GM18858 (cell line): ENCODE results near the gene RPL11.
"Not testable (repeated sequence)": the region's sequence is repeated elsewhere in the genome, so short reads cannot be mapped to it uniquely, and the experiment has no call there.

Experiments
- ATAC-seq: cut with Tn5 transposase; IDR thresholded peaks from one replicate; pipeline ENCODE4 v1.9.1; 2021; ENCODE audit not compliant: unreplicated experiment

The RPL11 gene

GRCh38 chr1:23684415-23684814 lies 7.2 kb upstream of the RPL11 start:
- no peak for ATAC-seq

DNA sequence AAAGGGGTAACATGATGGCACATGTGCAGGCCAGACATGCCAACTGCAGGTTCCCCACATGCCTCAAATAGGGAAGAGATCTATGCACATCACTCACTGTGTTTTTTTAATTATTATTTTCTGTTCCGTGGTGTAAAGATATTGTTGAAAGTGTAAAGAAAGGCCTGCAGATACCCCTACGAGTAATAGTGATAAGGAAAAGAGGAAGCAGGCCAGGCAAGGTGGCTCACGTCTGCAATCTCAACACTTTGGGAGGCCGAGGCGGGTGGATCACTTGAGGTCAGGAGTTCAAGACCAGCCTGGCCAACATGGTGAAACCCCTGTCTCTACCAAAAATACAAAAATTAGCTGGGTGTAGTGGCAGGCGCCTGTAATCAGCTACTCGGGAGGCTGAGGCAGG lies 6.4 kb upstream of the RPL11 start:
- not testable (repeated sequence) for ATAC-seq

GRCh38 chr1:23687680-23688079 lies 3.9 kb upstream of the RPL11 start:
- not testable (repeated sequence) for ATAC-seq

DNA sequence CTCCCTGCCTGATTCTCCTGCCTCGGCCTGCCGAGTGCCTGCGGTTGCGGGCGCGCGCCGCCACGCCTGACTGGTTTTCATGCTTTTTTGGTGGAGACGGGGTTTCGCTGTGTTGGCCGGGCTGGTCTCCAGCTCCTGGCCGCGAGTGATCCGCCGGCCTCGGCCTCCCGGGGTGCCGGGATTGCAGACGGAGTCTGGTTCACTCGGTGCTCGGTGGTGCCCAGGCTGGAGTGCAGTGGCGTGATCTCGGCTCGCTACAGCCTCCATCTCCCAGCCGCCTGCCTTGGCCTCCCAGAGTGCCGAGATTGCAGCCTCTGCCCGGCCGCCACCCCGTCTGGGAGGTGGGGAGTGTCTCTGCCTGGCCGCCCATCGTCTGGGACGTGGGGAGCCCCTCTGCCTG lies 3.3 kb upstream of the RPL11 start:
- ATAC-seq: not testable (repeated sequence)

- no peak for ATAC-seq
These were observed 784 bp downstream of the RPL11 start for GRCh38 chr1:23692308-23692871.

- no peak for ATAC-seq
These were observed 2.0 kb downstream of the RPL11 start for GRCh38 chr1:23693599-23693998.

- ATAC-seq: no peak
These were observed 2.8 kb downstream of the RPL11 start for GRCh38 chr1:23694371-23694770.

- no peak for ATAC-seq
These were observed 4.1 kb downstream of the RPL11 start for GRCh38 chr1:23695667-23696066.

GRCh38 chr1:23696335-23696989 lies 4.9 kb downstream of the RPL11 start:
- no peak for ATAC-seq

- no peak for ATAC-seq
These were observed 6.9 kb downstream of the RPL11 start for GRCh38 chr1:23698466-23698865.

DNA sequence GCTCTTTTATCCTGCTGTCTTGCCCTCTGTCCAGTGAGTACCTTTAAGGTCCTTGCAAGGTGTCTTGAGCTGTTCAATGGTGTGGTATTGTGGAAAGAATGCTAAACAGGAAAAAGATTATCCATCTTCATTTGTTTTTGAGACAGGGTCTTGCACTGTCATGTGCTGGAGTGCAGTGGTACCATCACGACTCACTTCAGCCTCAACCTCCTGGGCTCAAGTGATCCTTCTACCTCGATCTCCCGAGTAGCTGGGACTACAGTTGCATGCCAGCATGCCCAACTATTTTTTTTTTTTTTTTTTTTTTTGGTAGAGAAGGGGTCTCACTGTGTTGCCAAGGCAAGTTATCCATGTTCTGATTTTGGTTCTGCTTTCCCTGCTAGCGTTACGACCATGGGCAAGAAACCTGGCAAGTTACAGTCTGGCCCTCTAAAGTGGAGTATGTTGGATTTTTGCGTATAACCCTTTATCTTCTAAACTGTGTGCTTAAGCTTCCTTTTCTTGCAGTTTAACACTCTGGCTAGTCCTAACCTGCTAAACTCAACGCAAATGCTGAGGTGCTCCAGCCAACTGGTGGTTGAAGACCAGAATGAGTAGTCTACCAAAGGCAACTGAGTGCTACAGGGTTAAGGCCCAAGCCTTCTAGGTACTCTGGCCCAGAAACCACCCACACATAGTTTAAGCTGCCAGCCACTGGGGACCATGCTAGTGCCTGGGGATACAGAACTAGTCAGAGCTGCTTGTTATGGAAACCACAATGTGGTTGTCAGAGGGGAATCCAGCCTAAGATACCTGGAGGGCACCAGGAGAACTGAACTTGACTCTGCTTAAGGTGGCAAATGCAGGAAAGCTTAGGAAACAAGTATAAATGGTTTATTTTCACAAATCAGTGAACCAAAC lies 7.9 kb downstream of the RPL11 start:
- ATAC-seq: no peak

GRCh38 chr1:23701310-23701709 lies 9.7 kb downstream of the RPL11 start:
- ATAC-seq: no peak

- ATAC-seq: no peak
These were observed 10.4 kb downstream of the RPL11 start for GRCh38 chr1:23701996-23702395.

DNA sequence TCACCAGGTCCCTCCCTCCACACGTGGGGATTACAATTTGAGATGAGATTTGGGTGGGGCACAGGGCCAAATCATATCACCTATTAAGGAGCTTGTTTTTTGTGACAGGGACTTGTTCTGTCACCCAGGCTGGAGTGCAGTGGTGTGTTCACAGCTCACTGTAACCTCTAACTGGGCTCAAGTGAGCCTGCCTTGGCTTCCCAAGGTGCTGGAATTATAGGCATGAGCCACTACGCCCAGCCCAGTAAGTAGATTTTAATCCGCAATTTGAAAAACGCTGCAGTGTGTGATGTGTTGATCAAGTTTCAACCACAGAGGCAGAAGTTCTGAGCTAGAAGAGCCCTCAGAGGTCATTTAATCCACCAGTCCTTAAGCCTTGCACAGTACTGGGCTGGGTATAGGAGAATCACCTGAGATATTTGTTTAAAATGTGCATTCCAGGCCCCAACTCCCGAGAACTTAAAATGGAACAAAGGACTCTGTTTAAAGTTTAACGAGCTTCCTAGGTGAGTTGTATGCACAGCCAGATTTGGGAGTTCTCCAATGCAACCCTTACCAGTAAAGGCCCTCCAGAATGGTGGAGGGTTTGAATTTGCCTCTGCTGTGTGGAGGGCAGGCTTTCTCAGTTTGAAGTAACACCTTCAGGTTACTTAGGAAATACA lies 13.4 kb downstream of the RPL11 start:
- ATAC-seq: no peak

DNA sequence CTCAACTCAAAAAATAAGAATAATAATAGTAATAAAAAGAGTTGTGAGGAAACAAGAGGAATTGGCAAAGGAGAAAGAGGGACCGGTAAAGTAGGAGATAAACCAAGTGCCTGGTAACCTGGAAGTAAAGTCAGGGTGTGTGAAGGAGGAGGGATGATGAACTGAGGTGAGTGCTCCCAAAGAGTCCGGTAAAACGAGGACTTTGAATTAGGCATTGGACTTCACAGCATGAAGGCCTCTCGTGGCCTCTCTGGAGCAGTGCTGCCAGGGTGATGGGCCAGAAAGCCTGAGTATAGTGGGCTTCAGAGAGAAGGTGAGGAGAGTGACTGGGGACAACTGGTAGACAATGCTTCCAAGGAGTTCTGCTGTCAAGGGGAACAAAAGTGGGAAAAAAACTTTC lies 17.6 kb downstream of the RPL11 start:
- ATAC-seq: no peak

DNA sequence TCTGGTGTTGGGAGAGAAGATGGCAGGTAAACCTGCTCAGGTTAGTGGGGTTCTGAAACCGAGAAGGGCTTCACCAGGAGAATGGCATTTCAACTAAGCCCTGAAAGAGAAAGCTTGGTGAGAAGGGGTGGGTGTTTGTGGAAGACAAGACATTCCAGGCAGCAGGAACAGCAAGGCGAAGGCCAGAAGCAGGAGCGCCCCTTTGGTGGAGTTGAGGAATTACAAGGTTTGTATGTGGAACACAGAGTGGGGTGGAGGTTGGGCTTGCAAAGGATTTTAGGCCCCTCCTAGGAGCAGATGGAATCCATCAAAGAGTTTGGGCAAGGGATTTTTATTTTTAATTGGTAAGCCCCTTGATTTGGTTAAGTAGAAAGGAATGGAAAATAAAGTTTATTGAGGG lies 26.9 kb downstream of the RPL11 start:
- no peak for ATAC-seq

- ATAC-seq: no peak
These were observed 27.7 kb downstream of the RPL11 start for GRCh38 chr1:23719162-23719820.

GRCh38 chr1:23720256-23720995 lies 28.8 kb downstream of the RPL11 start:
- ATAC-seq: peak; percentile 50

- ATAC-seq: no peak
These were observed 31.0 kb downstream of the RPL11 start for GRCh38 chr1:23722652-23723051.

GRCh38 chr1:23726686-23727085 lies 35.1 kb downstream of the RPL11 start:
- no peak for ATAC-seq
